Astrocyte of the hippocampus (primary cell): Measurements from ENCODE around the gene TGFB2.
"Not testable (repeated sequence)": the region's sequence is repeated elsewhere in the genome, so short reads cannot be mapped to it uniquely, and the experiment has no call there.

Experiments
- DNase-seq: peaks from one replicate; pipeline ENCODE4 v3.0.0; 2011; ENCODE audit warnings: low read depth, low spot score

Gene TGFB2

DNA sequence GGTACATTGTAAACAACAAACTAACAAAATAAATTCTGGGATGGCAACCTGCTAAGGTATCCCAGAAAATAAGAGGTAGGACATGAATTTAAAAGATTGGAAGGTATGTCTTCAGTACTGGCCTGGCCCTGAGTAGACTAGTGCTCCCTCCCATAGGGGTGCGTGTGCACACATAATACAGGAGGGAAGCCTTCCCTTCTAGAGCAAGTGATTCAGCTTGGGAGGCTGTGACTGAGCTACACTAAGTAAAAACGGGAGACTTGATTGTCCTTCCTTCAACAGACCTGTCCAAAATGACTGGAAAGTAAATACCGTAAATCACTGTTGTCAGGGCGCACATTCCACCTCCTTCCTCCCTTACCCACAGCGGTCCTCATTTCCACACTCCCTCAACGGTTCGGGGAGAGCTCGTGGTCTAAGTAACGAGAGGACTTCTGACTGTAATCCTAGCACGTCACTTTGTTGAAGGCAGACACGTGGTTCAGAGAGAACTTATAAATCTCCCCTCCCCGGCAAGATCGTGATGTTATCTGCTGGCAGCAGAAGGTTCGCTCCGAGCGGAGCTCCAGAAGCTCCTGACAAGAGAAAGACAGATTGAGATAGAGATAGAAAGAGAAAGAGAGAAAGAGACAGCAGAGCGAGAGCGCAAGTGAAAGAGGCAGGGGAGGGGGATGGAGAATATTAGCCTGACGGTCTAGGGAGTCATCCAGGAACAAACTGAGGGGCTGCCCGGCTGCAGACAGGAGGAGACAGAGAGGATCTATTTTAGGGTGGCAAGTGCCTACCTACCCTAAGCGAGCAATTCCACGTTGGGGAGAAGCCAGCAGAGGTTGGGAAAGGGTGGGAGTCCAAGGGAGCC is at the start of gene TGFB2:
TSS of gene TGFB2 (plus strand) at position 523 of the 859 bp plus-strand sequence. CDS start 1,366 bp downstream, outside the sequence.
- DNase-seq: peak; percentile 94

DNA sequence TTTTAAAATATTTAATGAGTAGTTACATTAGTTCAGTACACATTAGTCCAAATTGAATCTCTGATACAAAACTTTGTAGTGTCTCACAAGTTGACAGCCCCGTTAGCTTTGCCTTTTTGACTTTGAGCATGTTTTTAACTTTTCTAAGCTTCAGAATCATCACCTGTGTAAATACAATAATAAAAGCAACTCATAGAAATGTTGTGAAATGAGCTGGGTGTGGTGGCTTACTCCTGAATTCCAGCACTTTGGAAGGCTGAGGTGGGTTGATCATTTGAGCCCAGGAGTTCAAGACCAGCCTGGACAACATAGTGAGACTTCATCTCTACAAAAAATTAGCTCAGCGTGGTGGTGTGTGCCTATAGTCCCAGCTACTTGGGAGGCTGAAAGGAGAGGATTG is 49.0 kb upstream of the TGFB2 start:
- no peak for DNase-seq

- DNase-seq: no peak
Measured at GRCh38 chr1:218297461-218297860, 47.7 kb upstream of the TGFB2 start.

- DNase-seq: no peak
Measured at GRCh38 chr1:218297867-218298266, 47.3 kb upstream of the TGFB2 start.

- DNase-seq: no peak
Measured at GRCh38 chr1:218298398-218298797, 46.7 kb upstream of the TGFB2 start.

- peak; percentile 70 for DNase-seq
Measured at GRCh38 chr1:218299416-218299815, 45.7 kb upstream of the TGFB2 start.

DNA sequence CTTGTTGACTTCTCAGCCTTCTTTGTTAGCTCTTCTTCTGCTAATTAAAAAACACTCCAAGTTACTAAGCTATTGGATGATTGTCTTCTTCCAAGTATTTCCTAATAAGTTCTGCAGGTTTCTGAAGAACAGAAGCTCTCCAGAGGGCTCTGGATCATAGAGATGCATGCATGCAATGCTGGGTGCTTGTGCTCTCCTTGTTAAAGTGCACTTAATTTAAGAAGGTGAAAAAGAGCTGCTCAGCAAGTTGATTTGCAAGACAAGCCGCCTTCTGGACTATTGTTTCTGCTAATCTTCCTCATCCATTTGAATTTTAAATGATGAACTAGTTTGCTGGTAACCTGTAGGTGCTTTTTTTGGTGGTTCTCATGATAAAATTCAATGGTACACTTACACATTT is 43.9 kb upstream of the TGFB2 start:
- no peak for DNase-seq

DNA sequence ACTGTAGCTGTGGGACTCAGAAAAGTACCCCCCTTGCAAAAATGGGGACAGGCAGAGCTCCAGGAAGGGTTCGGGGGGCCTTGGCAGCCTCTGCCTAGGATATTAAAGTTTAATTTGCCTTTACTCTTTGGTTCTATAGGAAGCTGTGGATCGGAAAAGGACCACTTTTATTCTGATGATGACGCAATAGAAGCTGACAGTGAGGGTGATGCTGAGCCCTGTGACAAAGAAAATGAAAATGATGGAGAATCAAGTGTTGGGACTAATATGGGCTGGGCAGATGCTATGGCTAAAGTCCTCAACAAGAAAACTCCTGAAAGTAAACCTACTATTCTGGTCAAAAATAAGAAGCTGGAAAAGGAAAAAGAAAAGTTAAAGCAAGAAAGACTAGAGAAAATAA is 43.0 kb upstream of the TGFB2 start:
- no peak for DNase-seq

DNA sequence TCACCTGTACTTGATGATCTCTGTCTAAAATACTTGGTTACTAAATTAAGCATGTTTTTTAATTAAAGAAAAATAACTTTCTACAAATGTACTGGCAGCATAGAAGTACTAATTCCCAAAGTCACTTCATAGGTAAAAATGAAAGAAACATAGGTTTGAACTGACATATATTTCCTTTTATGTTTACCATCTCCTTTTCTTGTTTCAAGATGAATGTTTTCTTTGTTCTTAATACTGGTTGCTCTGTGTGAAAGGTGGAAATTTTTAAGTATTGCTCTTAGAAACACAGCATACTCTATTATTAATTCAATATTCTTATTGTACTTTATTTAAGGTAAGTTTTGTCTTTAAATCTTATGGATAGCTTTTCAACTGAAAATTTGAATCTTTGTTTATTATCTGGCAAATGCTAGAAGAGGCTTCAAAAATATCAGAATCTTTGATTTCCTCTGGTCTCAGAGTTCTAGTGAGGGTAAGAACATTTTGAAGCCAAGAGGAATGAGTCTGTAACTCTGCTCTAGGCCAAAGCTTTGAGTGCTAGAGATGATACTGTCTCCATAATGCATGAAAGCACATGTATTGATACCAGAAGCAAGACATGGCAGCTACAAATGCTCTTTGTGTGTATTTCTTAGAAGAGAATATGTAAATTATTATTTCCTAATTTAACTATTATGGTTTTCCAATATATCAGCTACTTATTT is 41.8 kb upstream of the TGFB2 start:
- no peak for DNase-seq

DNA sequence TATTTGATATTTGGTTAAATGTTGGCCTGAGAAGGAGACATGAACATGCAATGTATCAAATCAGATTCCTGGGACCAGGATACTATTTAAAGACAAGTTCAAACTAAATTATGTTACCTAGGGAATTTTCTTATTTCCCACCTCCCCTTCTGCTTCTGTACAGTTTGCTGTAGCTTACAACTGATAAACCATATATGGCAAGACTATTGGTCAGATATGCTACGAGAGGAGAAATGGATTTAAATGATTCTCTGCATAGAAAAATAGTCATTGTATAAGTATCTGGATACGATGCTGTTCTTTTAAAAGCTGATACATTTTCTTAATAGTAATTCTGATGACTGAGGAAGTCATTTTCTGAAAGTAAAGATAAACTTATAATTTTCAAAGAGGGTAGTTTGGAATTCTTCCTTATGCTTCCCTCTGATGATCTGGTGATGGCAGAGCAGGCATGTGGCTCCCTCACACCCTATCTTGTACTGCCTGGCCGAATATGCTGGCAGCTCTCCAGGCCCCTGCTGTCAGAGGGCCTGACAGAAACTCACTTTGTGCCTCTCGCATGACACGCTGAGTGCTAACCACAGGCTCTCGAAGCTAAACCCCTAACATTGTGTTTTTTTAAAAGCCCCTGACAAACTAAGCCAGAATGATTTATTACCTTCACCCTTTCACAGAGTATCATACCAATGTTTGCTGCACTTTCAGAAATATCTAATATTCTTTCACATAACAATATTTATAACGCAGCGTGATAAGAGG is 40.7 kb upstream of the TGFB2 start:
- peak; percentile 91 for DNase-seq

DNA sequence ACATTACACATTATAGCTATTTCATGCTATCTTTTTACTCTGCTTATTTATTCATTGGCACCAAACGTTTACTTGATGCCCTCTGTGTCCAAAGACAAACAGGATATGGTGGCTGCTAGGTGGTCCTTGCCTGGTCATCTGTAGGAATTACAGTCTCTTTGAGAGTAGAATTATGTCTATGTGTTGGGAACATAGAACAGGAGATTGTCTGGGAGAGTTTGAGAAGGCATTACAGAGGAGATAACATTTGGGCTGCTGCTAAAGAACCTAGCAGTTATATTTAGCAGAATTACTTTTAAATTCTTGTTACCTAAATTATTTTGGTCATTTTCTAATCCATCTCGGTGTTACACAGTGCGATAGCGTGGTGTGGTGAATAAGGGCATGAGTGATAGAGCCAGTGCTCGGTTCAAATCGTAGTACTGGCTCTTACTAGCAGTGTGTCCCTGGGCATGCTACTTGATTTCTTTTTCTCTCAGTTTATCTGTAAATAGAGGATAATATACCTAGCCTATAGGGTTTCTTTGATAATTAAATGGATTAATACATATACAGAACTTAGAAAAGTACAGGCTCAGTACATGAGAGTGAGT is 39.6 kb upstream of the TGFB2 start:
- no peak for DNase-seq

DNA sequence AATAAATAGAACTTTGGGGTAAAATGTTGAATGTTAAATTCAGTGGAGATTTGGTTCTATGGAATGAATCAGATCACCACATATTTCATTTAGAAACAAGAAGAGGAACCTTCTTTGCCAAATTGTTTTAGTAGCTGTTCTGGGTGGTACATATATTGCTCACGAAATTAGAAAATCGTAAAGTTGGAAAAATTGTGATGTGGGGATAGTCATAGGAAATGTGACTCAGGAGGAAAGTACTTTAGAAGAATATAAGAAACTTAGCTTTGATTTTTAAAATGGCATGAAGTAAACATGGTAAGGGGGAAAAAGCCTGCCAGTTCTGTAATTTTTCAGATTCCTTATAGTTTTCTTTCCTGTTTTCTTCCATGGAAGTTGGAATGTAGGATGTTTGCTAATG is 32.6 kb upstream of the TGFB2 start:
- no peak for DNase-seq

- no peak for DNase-seq
Measured at GRCh38 chr1:218314316-218314715, 30.8 kb upstream of the TGFB2 start.

GRCh38 chr1:218315638-218316037 is 29.5 kb upstream of the TGFB2 start:
- DNase-seq: no peak

DNA sequence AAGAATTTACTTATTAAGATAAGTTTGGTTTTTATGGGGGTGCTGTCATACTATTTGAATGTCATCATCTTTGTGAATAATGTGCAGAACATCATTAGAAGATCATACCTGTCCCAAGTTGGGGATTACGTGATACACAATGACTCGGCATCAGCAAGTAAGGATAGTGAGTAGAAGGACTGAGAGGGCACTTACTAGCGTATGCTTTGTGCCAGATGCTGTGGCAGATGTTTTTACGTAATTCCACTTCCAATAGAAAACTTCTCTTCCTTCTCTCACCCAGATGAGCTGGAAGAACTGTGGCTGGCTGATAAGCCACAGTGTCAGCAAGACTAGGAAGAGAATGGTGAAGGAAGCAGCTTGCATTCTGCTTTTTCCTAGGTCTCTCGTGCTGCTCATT is 28.1 kb upstream of the TGFB2 start:
- no peak for DNase-seq

GRCh38 chr1:218320182-218320581 is 25.0 kb upstream of the TGFB2 start:
- DNase-seq: not testable (repeated sequence)

GRCh38 chr1:218322762-218323161 is 22.4 kb upstream of the TGFB2 start:
- no peak for DNase-seq

GRCh38 chr1:218323568-218324225 is 21.4 kb upstream of the TGFB2 start:
- no peak for DNase-seq

GRCh38 chr1:218324226-218324580 is 20.9 kb upstream of the TGFB2 start:
- DNase-seq: no peak

GRCh38 chr1:218328769-218329168 is 16.4 kb upstream of the TGFB2 start:
- no peak for DNase-seq

DNA sequence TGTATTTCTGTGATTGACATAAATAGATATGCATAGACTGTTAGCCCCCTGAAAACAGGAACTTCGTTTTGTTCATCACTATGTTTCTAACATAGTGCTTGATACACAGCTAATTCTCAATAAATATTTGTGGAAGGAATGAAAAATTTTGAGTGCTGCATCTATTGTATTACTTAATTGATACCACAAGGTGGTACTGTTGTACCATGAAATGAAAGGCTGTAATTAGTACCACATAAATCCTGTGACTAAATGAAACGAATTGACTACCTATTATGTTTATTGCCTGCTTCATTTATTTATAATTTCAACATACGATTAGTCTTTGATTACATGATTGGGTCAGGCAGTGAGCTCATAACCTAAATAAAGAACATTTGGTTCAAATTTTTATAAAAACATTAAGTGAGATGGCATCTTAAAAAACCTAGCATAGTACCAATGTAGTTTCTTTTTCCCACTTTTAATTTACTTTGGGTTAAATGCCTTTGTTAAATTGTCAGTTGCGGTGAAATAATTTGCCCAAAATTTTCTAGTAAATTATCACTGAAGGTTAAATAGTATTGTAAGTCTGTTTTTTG is 15.0 kb upstream of the TGFB2 start:
- DNase-seq: peak; percentile 71
